GM23338 (cell line): ENCODE results near the gene LRCH2.

Experiments
- CREB1 ChIP-seq: fragments of 250-450 bp; sonication (Bioruptor Pico); IDR thresholded peaks from 2 replicates; pipeline ENCODE4 v1.5.0; 2020; ENCODE audit warnings: low read depth, mild to moderate bottlenecking, moderate library complexity
- CTCF ChIP-seq, 2 experiments: fragments of 200-600 bp in 1 of 2; sonication (generic) in 1 of 2; conservative IDR thresholded peaks; 2 replicates each; pipeline versions ENCODE4 v1.5.1 to v1.6.1; 2016 to 2017; ENCODE audit warnings: antibody characterized with exemption in 2 of 2, low read depth in 2 of 2, mild to moderate bottlenecking in 2 of 2, moderate library complexity in 1 of 2
- EZH2phosphoT487 ChIP-seq: fragments of 200-600 bp; sonication (generic); IDR thresholded peaks from one replicate; pipeline ENCODE4 v1.8.1; 2018; ENCODE audit warnings: antibody characterized with exemption; ENCODE audit not compliant: unreplicated experiment
- REST ChIP-seq: IDR thresholded peaks from one replicate; pipeline ENCODE4 v1.6.1; 2018; ENCODE audit warnings: antibody characterized with exemption; ENCODE audit not compliant: unreplicated experiment
- ZNF114 ChIP-seq: fragments of 250-450 bp; sonication (Bioruptor Pico); IDR thresholded peaks from 2 replicates; pipeline ENCODE4 v1.5.0; 2020; ENCODE audit warnings: mild to moderate bottlenecking, moderate library complexity

GRCh38 chrX:115190636-115191489, 43.0 kb downstream of the LRCH2 start:
- TF ChIP-seq CTCF (conservative IDR thresholded peaks at IDR 0.05; ENCODE audit: low read depth in 2 of 2) (no peak), REST (no peak), EZH2phosphoT487 (no peak), ZNF114 (CRISPR knock-in tag) (no peak), CREB1 (CRISPR knock-in tag) (no peak)
